Thoracic aorta (tissue), 2 donors: Measurements from ENCODE around the gene IL19. TPM values are rescaled to one million over a fixed set of nuclear protein-coding genes. Genes with fewer than 3 reads are reported as not detected.

Experiments used
- ATAC-seq: fragments of 150-250 bp; one replicate; pipeline ENCODE4 v1.8.0; 2017; ENCODE audit warnings: low read depth; ENCODE audit not compliant: insufficient number of reproducible peaks, low FRiP score
- DNase-seq: peaks from one replicate; pipeline ENCODE4 v3.0.0-alpha.2; 2020; ENCODE audit warnings: low spot score
- H3K27ac ChIP-seq, 2 donors: fragments of 200-600 bp; sonication (generic); 1 replicate in 1 of 2; 2 replicates in 1 of 2; pipeline ENCODE4 v1.5.1; 2016; ENCODE audit warnings: mild to moderate bottlenecking in 2 of 2, moderate library complexity in 2 of 2
- H3K27me3 ChIP-seq: fragments of 200-600 bp; sonication (generic); replicated peaks from 2 replicates; pipeline ENCODE4 v1.6.0; 2016; ENCODE audit warnings: mild to moderate bottlenecking; ENCODE audit not compliant: insufficient read depth
- H3K36me3 ChIP-seq: fragments of 200-600 bp; sonication (generic); one replicate; pipeline ENCODE4 v1.5.1; 2016
- H3K4me1 ChIP-seq, 2 donors: fragments of 200-600 bp; sonication (generic); 1 replicate in 1 of 2; 2 replicates in 1 of 2; pipeline versions ENCODE4 v1.5.1 to v1.6.0; 2016; ENCODE audit warnings: low read depth in 2 of 2, mild to moderate bottlenecking in 1 of 2; ENCODE audit not compliant: control insufficient read depth in 1 of 2
- H3K4me3 ChIP-seq: fragments of 200-600 bp; sonication (generic); 2 replicates; pipeline ENCODE4 v1.5.1; 2016; ENCODE audit warnings: mild to moderate bottlenecking
- H3K9me3 ChIP-seq: fragments of 200-600 bp; sonication (generic); 2 replicates; pipeline ENCODE4 v1.5.1; 2016
- total RNA-seq, 2 donors: library from RNA; depleted of rRNA; stranded (reverse); fragments of >200 nt; gene quantifications; one replicate each; pipeline versions ENCODE4 v1.1.0 to v1.2.3, GENCODE V29; 2016
- TF ChIP-seq, protein P1 (sequence below): fragments of 200-600 bp; sonication (generic); IDR thresholded peaks from one replicate; pipeline ENCODE4 v1.5.1; 2019; ENCODE audit warnings: antibody characterized with exemption

IL19 gene
- total RNA-seq, 2 donors from 2014 or later, result not detected

DNA sequence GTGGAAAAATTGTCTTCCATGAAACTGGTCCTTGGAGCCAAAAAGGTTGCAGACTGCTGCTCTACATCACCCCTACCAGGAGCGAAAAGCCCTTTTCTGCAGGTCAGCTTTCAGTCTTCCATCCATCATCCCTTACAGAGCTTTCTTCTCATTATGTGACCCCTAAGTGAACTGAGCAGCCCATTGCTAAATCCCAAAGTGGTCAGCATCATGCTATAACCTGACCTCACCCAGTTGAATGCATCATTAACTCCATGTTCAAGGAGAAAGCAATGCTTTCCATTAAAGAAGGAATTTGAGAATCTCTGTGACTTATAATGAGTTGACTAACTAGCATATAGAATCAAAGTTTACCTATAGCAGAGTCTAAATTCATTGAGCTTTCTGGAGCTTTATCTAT lies 116.3 kb downstream of the IL19 start:
- no peak for DNase-seq
- Histone ChIP-seq H3K9me3 (no peaks in the 10 kb centered on the region), H3K27ac (no peak overlapping the region), H3K4me1 (no peaks in the 10 kb centered on the region), H3K36me3 (no peaks in the 10 kb centered on the region), H3K4me3 (no peak overlapping the region), H3K27me3 (no peaks in the 10 kb centered on the region)
- no peak for ATAC-seq
- TF ChIP-seq, protein P1, sequence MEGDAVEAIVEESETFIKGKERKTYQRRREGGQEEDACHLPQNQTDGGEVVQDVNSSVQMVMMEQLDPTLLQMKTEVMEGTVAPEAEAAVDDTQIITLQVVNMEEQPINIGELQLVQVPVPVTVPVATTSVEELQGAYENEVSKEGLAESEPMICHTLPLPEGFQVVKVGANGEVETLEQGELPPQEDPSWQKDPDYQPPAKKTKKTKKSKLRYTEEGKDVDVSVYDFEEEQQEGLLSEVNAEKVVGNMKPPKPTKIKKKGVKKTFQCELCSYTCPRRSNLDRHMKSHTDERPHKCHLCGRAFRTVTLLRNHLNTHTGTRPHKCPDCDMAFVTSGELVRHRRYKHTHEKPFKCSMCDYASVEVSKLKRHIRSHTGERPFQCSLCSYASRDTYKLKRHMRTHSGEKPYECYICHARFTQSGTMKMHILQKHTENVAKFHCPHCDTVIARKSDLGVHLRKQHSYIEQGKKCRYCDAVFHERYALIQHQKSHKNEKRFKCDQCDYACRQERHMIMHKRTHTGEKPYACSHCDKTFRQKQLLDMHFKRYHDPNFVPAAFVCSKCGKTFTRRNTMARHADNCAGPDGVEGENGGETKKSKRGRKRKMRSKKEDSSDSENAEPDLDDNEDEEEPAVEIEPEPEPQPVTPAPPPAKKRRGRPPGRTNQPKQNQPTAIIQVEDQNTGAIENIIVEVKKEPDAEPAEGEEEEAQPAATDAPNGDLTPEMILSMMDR, result no peak

DNA sequence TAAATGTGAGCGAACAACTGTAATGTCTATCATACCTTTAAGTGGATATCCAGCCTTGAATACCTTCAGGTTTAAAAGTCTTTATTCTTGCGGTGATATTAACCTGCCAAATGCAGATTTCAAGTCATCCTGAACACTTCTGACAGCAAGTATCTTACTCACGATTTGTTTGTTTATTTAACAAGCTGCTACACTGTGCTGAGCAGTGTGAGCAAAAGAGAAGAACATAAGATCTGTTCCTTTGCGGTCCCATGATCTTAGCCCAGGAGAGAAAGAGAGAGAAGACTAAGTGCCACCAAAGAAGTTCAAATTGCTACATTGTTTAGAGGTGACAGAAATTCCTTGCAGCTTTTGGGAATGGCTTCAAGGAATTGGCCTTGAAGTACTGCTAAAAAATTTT lies 117.1 kb downstream of the IL19 start:
- Histone ChIP-seq H3K9me3 (no peaks in the 10 kb centered on the region), H3K27me3 (no peaks in the 10 kb centered on the region), H3K36me3 (no peaks in the 10 kb centered on the region), H3K4me1 (no peaks in the 10 kb centered on the region), H3K4me3 (no peak overlapping the region), H3K27ac (no peak overlapping the region)
- TF ChIP-seq, protein P1, result no peak
- DNase-seq (no peak), ATAC-seq (no peak)

DNA sequence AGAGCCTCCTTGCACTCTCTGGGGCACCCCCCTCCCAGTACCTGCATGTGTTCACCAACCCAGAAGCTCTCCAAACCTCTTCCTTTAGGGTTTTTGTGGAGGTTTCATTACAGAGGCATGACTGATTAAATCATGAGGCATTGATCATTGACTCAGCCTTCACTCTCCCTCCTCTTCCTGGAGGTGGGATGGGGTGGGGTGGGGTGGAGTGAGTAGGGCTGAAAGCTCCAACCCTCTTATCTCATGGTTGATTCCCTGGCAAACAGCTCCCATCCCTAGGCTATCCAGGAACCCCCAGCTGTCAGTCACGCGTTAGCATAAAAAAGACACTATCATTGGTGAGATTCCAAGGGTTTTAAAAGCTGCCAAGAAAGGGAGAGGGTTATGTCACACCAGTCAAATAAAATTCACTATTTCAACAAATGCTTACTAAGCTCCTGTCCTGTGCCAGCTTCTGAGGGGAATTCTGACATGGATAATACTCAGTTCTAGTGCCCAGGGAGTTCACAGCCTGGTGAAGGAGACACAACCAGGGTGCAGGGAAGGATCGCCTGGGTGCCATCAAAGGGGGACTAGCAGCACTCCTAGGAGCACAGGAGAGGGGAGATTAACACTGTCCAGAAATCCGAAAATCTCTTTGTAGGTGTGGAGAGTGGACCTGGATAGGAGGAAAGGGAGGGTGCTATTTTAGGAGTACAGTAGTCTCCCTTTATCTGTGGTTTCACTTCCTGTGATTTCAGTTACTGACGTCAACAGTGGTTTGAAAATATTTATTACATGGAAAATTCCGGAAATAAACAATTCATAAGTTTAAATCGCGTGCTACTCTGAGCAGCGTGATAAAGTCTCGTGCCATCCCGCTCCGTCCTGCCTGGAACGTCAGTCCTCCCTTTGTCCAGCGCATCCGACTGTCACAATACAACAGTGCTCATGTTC lies 119.8 kb downstream of the IL19 start:
- DNase-seq (no peak), ATAC-seq (no peak)
- Histone ChIP-seq H3K36me3 (no peaks in the 10 kb centered on the region), H3K9me3 (no peaks in the 10 kb centered on the region), H3K4me3 (no peak overlapping the region), H3K27ac (no peak overlapping the region), H3K27me3 (no peaks in the 10 kb centered on the region), H3K4me1 (no peaks in the 10 kb centered on the region)
- TF ChIP-seq, protein P1, result no peak

DNA sequence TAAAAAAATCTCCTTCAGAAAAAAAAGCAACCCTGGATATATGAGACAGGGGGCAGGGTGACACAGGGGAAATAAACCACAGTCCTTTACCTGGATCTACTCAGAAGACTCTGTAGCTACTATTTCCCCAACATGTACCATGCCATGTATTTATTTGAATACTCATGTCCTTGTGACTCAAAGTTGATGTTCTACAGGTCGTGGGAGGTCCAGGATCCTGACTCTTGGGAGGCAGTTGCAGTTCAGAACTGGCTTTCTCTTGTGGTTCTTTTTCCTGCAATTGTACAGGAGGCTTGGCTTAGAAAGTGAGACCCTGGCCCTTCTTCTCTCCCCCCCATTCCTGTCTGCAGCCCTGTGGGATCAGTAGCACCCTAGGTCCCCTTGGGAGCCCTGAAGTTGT lies 120.8 kb downstream of the IL19 start:
- no peak for DNase-seq
- Histone ChIP-seq H3K4me1 (no peaks in the 10 kb centered on the region), H3K27me3 (no peaks in the 10 kb centered on the region), H3K9me3 (no peaks in the 10 kb centered on the region), H3K4me3 (no peak overlapping the region), H3K27ac (no peak overlapping the region), H3K36me3 (no peaks in the 10 kb centered on the region)
- TF ChIP-seq, protein P1, result no peak
- ATAC-seq, result no peak

Other genes with a start within 250 kb of the IL19 start
- 10 to 100 TPM; 40.5 to 41.1 TPM for gene EIF2D, start 158.3 kb upstream of the IL19 start, total RNA-seq
- gene DYRK3, start 135.2 kb upstream of the IL19 start, total RNA-seq, result 10 to 100 TPM in 1 of 2 donors, 1 to 10 TPM in 1; 6.8 to 11.9 TPM
- 10 to 100 TPM; 80.7 to 89.2 TPM for gene MAPKAPK2, start 85.9 kb upstream of the IL19 start, total RNA-seq
- gene IL10, start 1.7 kb downstream of the IL19 start, total RNA-seq, result 10 to 100 TPM; 19.8 to 40.9 TPM
- not detected for gene IL20, start 94.8 kb downstream of the IL19 start, total RNA-seq
- not detected for gene IL24, start 126.7 kb downstream of the IL19 start, total RNA-seq
- 1 to 10 TPM in 1 of 2 donors, not detected in 1; 5.4 TPM for gene FCMR, start 151.2 kb downstream of the IL19 start, total RNA-seq
- 1 to 10 TPM in 1 of 2 donors, not detected in 1; 7.7 TPM for gene PIGR, start 175.7 kb downstream of the IL19 start, total RNA-seq
- not detected for gene FCAMR, start 199.7 kb downstream of the IL19 start, total RNA-seq